Neural progenitor cell (in vitro differentiated cells): Measurements from ENCODE around the gene CTDSP2.

ENCODE experiments used
- EZH2 ChIP-seq: fragments of 200-600 bp; sonication (generic); IDR thresholded peaks from 2 replicates; pipeline ENCODE4 v1.6.1; 2017; ENCODE audit warnings: antibody characterized with exemption, mild to moderate bottlenecking, moderate library complexity
- TF ChIP-seq, protein P1 (sequence below): fragments of 200-600 bp; sonication (generic); IDR thresholded peaks from 2 replicates; pipeline ENCODE4 v1.5.1; 2017; ENCODE audit warnings: antibody characterized with exemption, mild to moderate bottlenecking

DNA sequence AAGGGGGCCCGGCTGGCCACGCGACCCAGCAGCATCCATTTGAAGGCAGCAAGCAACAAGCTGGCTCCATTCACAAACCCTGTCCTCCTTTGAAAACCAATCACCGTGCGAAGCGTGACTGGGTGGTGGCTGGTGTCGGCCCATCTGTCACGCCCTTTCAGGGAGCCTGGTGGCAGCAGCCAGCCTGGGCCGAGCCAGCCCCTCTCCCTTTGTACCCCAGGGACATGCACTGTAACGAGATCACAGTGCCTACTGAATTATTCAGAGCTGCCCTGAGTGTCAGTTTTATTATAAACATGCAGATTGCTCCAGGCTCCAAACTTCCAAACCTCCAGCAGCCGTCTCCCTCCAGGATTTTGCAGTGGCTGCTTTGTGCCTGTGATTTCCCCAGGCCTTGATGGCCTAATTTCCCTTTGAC lies 22.3 kb upstream of the CTDSP2 start:
- TF ChIP-seq, protein P1, sequence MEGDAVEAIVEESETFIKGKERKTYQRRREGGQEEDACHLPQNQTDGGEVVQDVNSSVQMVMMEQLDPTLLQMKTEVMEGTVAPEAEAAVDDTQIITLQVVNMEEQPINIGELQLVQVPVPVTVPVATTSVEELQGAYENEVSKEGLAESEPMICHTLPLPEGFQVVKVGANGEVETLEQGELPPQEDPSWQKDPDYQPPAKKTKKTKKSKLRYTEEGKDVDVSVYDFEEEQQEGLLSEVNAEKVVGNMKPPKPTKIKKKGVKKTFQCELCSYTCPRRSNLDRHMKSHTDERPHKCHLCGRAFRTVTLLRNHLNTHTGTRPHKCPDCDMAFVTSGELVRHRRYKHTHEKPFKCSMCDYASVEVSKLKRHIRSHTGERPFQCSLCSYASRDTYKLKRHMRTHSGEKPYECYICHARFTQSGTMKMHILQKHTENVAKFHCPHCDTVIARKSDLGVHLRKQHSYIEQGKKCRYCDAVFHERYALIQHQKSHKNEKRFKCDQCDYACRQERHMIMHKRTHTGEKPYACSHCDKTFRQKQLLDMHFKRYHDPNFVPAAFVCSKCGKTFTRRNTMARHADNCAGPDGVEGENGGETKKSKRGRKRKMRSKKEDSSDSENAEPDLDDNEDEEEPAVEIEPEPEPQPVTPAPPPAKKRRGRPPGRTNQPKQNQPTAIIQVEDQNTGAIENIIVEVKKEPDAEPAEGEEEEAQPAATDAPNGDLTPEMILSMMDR, result no peak
- no peak for TF ChIP-seq EZH2
